NCI-H1930 (cell line): Measurements from ENCODE around the gene SLC2A13.
"Not testable (repeated sequence)": the region's sequence is repeated elsewhere in the genome, so short reads cannot be mapped to it uniquely, and the experiment has no call there.

Source experiments
- DNase-seq, 2 experiments: peaks; one replicate each; lab custom pipeline; 2025; lab: John Stamatoyannopoulos, UW

SLC2A13 gene

GRCh38 chr12:40038619-40039018, 67.3 kb downstream of the SLC2A13 start:
- no peak for DNase-seq

GRCh38 chr12:40034712-40035111, 71.2 kb downstream of the SLC2A13 start:
- peak in 1 of 2 experiments; percentile 57 for DNase-seq

- DNase-seq = no peak
Observed at GRCh38 chr12:40034156-40034555, 71.7 kb downstream of the SLC2A13 start.

GRCh38 chr12:40033242-40033630, 72.6 kb downstream of the SLC2A13 start:
- no peak for DNase-seq

GRCh38 chr12:40032433-40033241, 73.2 kb downstream of the SLC2A13 start:
- no peak for DNase-seq

- peak; percentile 23 to 52 for DNase-seq
Observed at GRCh38 chr12:40031965-40032364, 73.9 kb downstream of the SLC2A13 start.

- DNase-seq = not testable (repeated sequence)
Observed at GRCh38 chr12:40030970-40031369, 74.9 kb downstream of the SLC2A13 start.

- no peak for DNase-seq
Observed at GRCh38 chr12:40028296-40028695, 77.6 kb downstream of the SLC2A13 start.

GRCh38 chr12:40022850-40023249, 83.0 kb downstream of the SLC2A13 start:
- DNase-seq = no peak

GRCh38 chr12:40020261-40020691, 85.6 kb downstream of the SLC2A13 start:
- no peak for DNase-seq

- no peak for DNase-seq
Observed at GRCh38 chr12:40017488-40017887, 88.4 kb downstream of the SLC2A13 start.

GRCh38 chr12:40016980-40017379, 88.9 kb downstream of the SLC2A13 start:
- no peak for DNase-seq

GRCh38 chr12:40015881-40016280, 90.0 kb downstream of the SLC2A13 start:
- DNase-seq = no peak

- DNase-seq = no peak
Observed at GRCh38 chr12:40015345-40015744, 90.5 kb downstream of the SLC2A13 start.

- no peak for DNase-seq
Observed at GRCh38 chr12:40013847-40014246, 92.0 kb downstream of the SLC2A13 start.

GRCh38 chr12:40013292-40013691, 92.6 kb downstream of the SLC2A13 start:
- DNase-seq = no peak

- no peak for DNase-seq
Observed at GRCh38 chr12:40012711-40013110, 93.2 kb downstream of the SLC2A13 start.

GRCh38 chr12:40011775-40012129, 94.1 kb downstream of the SLC2A13 start:
- no peak for DNase-seq

- DNase-seq = peak; percentile 62 to 81
Observed at GRCh38 chr12:40010899-40011774, 94.7 kb downstream of the SLC2A13 start.

- DNase-seq = no peak
Observed at GRCh38 chr12:40002178-40003169, 103.4 kb downstream of the SLC2A13 start.

GRCh38 chr12:40001406-40001805, 104.5 kb downstream of the SLC2A13 start:
- DNase-seq = no peak

GRCh38 chr12:40000884-40001283, 105.0 kb downstream of the SLC2A13 start:
- DNase-seq = no peak
